SK-N-SH (cell line): Measurements from ENCODE around the gene TLX2. TPM values are rescaled to one million over a fixed set of nuclear protein-coding genes. Genes with fewer than 3 reads are reported as not detected.
"Not testable (repeated sequence)": the region's sequence is repeated elsewhere in the genome, so short reads cannot be mapped to it uniquely, and the experiment has no call there.

Experiments
- CTCF ChIA-PET: fragments of 300-600, 350-600 bp; formaldehyde crosslinking; extraction: SDS; loops from one replicate; lab custom pipeline; 2021; lab: Yijun Ruan, JAX
- POLR2A ChIA-PET: fragments of 350-600 bp; sonication (Branson Sonifier 250); formaldehyde crosslinking; extraction: SDS; loops from one replicate; lab custom pipeline; 2020; ENCODE audit warnings: antibody characterized with exemption, inconsistent platforms; lab: Yijun Ruan, JAX
- DNase-seq: peaks from one replicate; pipeline ENCODE4 v3.0.0; 2012
- H2AFZ ChIP-seq: fragments of 200-600 bp; sonication (generic); 2 replicates; pipeline ENCODE4 v1.8.1; 2016; ENCODE audit warnings: antibody characterized with exemption, mild to moderate bottlenecking, low read depth
- H3F3A ChIP-seq: fragments of 200-600 bp; sonication (generic); replicated peaks from 2 replicates; pipeline ENCODE3; 2016; ENCODE audit warnings: antibody characterized with exemption, mild to moderate bottlenecking; ENCODE audit not compliant: insufficient read depth
- H3K27ac ChIP-seq, 2 experiments: fragments of 200-500 bp in 1 of 2; fragments of 200-600 bp in 1 of 2; sonication (Bioruptor generic) in 1 of 2; sonication (generic), shearing (Covaris generic) in 1 of 2; 2 replicates each; pipeline versions ENCODE4 v1.5.1 to v1.6.1; 2014 to 2016; ENCODE audit warnings: low read depth in 2 of 2, inconsistent platforms in 1 of 2, low read length in 1 of 2, mild to moderate bottlenecking in 1 of 2, mixed read lengths in 1 of 2
- H3K27me3 ChIP-seq: fragments of 200-600 bp; sonication (generic), shearing (Covaris generic); 2 replicates; pipeline ENCODE4 v1.6.1; 2016; ENCODE audit warnings: mixed run types; ENCODE audit not compliant: insufficient read depth
- H3K36me3 ChIP-seq, 2 experiments: fragments of 200-500 bp in 1 of 2; fragments of 200-600 bp in 1 of 2; sonication (Bioruptor generic) in 1 of 2; sonication (generic) in 1 of 2; replicated peaks in 1 of 2; 2 replicates each; pipeline versions ENCODE3 to v1.5.1; 2014 to 2016; ENCODE audit warnings: low read length in 1 of 2, mild to moderate bottlenecking in 1 of 2; ENCODE audit not compliant: insufficient read depth in 2 of 2, control insufficient read depth in 1 of 2
- H3K4me1 ChIP-seq, 2 experiments: fragments of 200-500 bp in 1 of 2; fragments of 200-600 bp in 1 of 2; sonication (Bioruptor generic) in 1 of 2; sonication (generic), shearing (Covaris generic) in 1 of 2; 2 replicates each; pipeline versions ENCODE4 v1.5.1 to v1.6.1; 2014 to 2016; ENCODE audit warnings: low read depth in 1 of 2, low read length in 1 of 2, mixed run types in 1 of 2; ENCODE audit not compliant: insufficient read depth in 2 of 2, control insufficient read depth in 1 of 2
- H3K4me2 ChIP-seq: fragments of 200-600 bp; sonication (generic), shearing (Covaris generic); 2 replicates; pipeline ENCODE4 v1.6.1; 2017; ENCODE audit warnings: mixed run types
- H3K4me3 ChIP-seq, 2 experiments: fragments of 200-500 bp in 1 of 2; fragments of 200-600 bp in 1 of 2; sonication (Bioruptor generic) in 1 of 2; sonication (generic), shearing (Covaris generic) in 1 of 2; 2 replicates each; pipeline versions ENCODE4 v1.5.1 to v1.8.1; 2014 to 2016; ENCODE audit warnings: low read depth in 2 of 2, inconsistent platforms in 1 of 2, low read length in 1 of 2, mild to moderate bottlenecking in 1 of 2, mixed read lengths in 1 of 2, moderate library complexity in 1 of 2
- H3K79me2 ChIP-seq: fragments of 200-600 bp; sonication (generic); 2 replicates; pipeline ENCODE4 v1.8.1; 2017; ENCODE audit warnings: mild to moderate bottlenecking; ENCODE audit not compliant: insufficient read depth
- H3K9ac ChIP-seq: fragments of 200-600 bp; sonication (generic); 2 replicates; pipeline ENCODE4 v1.6.1; 2017; ENCODE audit warnings: mixed run types
- H3K9me2 ChIP-seq: fragments of 200-600 bp; sonication (generic); 2 replicates; pipeline ENCODE4 v1.6.1; 2017; ENCODE audit warnings: mixed run types
- H3K9me3 ChIP-seq: fragments of 200-600 bp; sonication (generic); 2 replicates; pipeline ENCODE4 v1.6.1; 2017; ENCODE audit warnings: mixed run types, mild to moderate bottlenecking, moderate library complexity
- H4K20me1 ChIP-seq: fragments of 200-600 bp; sonication (generic); 2 replicates; pipeline ENCODE4 v1.6.1; 2017; ENCODE audit warnings: mild to moderate bottlenecking, mixed run types; ENCODE audit not compliant: insufficient read depth
- CHD2 ChIP-seq: fragments of 150-350 bp; IDR thresholded peaks from 2 replicates; pipeline ENCODE4 v1.6.1; 2018; ENCODE audit warnings: low read length; ENCODE audit not compliant: partially characterized antibody
- ELF1 ChIP-seq: IDR thresholded peaks from 2 replicates; pipeline ENCODE4 v1.4.0; 2012
- EP300 ChIP-seq, 2 experiments: IDR thresholded peaks; 2 replicates each; pipeline versions ENCODE4 v1.4.0 to v1.6.1; 2012; ENCODE audit warnings: borderline replicate concordance in 1 of 2, low read depth in 1 of 2, low read length in 1 of 2
- FOSL2 ChIP-seq: IDR thresholded peaks from 2 replicates; pipeline ENCODE4 v1.4.0; 2012; ENCODE audit warnings: low read depth, mild to moderate bottlenecking, moderate library complexity, borderline replicate concordance
- FOXM1 ChIP-seq: IDR thresholded peaks from 2 replicates; pipeline ENCODE4 v1.4.0; 2012; ENCODE audit warnings: low read depth, mild to moderate bottlenecking
- GABPA ChIP-seq: IDR thresholded peaks from 2 replicates; pipeline ENCODE4 v1.4.0; 2012; ENCODE audit warnings: low read depth, mild to moderate bottlenecking
- GATA2 ChIP-seq: sonication (generic); formaldehyde crosslinking; IDR thresholded peaks from 2 replicates; pipeline ENCODE4 v1.5.0; 2020; ENCODE audit warnings: mild to moderate bottlenecking, missing genetic modification reagents
- IRF3 ChIP-seq: fragments of 150-350 bp; IDR thresholded peaks from 2 replicates; pipeline ENCODE4 v1.6.1; 2016; ENCODE audit warnings: mild to moderate bottlenecking, low read depth, low read length
- MEF2A ChIP-seq: IDR thresholded peaks from 2 replicates; pipeline ENCODE4 v1.4.0; 2012; ENCODE audit warnings: low read depth, borderline replicate concordance
- MXI1 ChIP-seq: IDR thresholded peaks from 2 replicates; pipeline ENCODE4 v1.6.1; 2012; ENCODE audit warnings: mild to moderate bottlenecking, low read depth, low read length, improper control_type of control experiment
- NFIC ChIP-seq: IDR thresholded peaks from 2 replicates; pipeline ENCODE4 v1.4.0; 2012; ENCODE audit warnings: borderline replicate concordance
- NRF1 ChIP-seq: IDR thresholded peaks from 2 replicates; pipeline ENCODE4 v1.6.1; 2012; ENCODE audit warnings: low read depth, mild to moderate bottlenecking, low read length
- PBX3 ChIP-seq: IDR thresholded peaks from 2 replicates; pipeline ENCODE4; 2012
- POLR2AphosphoS5 ChIP-seq: IDR thresholded peaks from 2 replicates; pipeline ENCODE4 v1.6.1; 2012; ENCODE audit warnings: low read depth, low read length
- RAD21 ChIP-seq: IDR thresholded peaks from 2 replicates; pipeline ENCODE4 v1.6.1; 2012; ENCODE audit warnings: mild to moderate bottlenecking, low read length
- RCOR1 ChIP-seq: fragments of 150-350 bp; IDR thresholded peaks from 2 replicates; pipeline ENCODE4 v1.6.1; 2017; ENCODE audit warnings: antibody characterized with exemption, low read length
- RFX5 ChIP-seq: IDR thresholded peaks from 2 replicates; pipeline ENCODE4 v1.6.1; 2012; ENCODE audit warnings: mild to moderate bottlenecking, improper control_type of control experiment, low read length
- SIN3A ChIP-seq: IDR thresholded peaks from 2 replicates; pipeline ENCODE4 v1.6.1; 2012; ENCODE audit warnings: low read depth, mild to moderate bottlenecking, low read length, moderate library complexity, borderline replicate concordance
- SMC3 ChIP-seq: IDR thresholded peaks from 2 replicates; pipeline ENCODE4 v1.6.1; 2012; ENCODE audit warnings: low read depth, low read length, improper control_type of control experiment
- TAF1 ChIP-seq: IDR thresholded peaks from 2 replicates; pipeline ENCODE4 v1.6.1; 2012; ENCODE audit warnings: low read depth, mild to moderate bottlenecking, low read length, moderate library complexity, borderline replicate concordance
- TCF12 ChIP-seq: IDR thresholded peaks from 2 replicates; pipeline ENCODE4 v1.4.0; 2012
- TEAD4 ChIP-seq: IDR thresholded peaks from 2 replicates; pipeline ENCODE4 v1.4.0; 2012; ENCODE audit warnings: mild to moderate bottlenecking, borderline replicate concordance; ENCODE audit not compliant: insufficient read depth
- YY1 ChIP-seq: IDR thresholded peaks from 2 replicates; pipeline ENCODE4 v1.4.0; 2012; ENCODE audit warnings: low read depth, mild to moderate bottlenecking
- WGBS: methylation state at CpG from one replicate; pipeline ENCODE4 v1.1.6; 2017; ENCODE audit warnings: low lambda C conversion rate; 5-methylcytosine and 5-hydroxymethylcytosine counted together
- polyA plus RNA-seq, 3 experiments: library from polyadenylated mRNA; depleted of rRNA; stranded (reverse); fragments of >200 nt; gene quantifications; 2 replicates each; pipeline ENCODE4 v1.2.3, GENCODE V29; 2012

Gene TLX2
- polyA plus RNA-seq, 1 of the 3 experiments (the other 2 are of a cell fraction): 24.5 TPM

- no peak overlapping the region for H2AFZ ChIP-seq
- no peaks in the 10 kb centered on the region for H4K20me1 ChIP-seq
- no peaks in the 10 kb centered on the region for H3K27me3 ChIP-seq
- H3K9ac ChIP-seq: no peak overlapping the region
- no peak overlapping the region for H3K4me3 ChIP-seq
- CTCF ChIA-PET: interaction anchor here (3.2 kb wide), 1 partner anchor 29 kb away, joined by 15 read pairs; no protein-coding TSS in a partner anchor
- peaks cover 9 to 10% of the 10 kb centered on the region in 2 experiments; a peak in 2 of 4 replicates for H3K4me1 ChIP-seq
- WGBS: 87% methylated on average over 5 of the region's 5 CpGs
- POLR2A ChIA-PET: no interaction called here
- no peaks in the 10 kb centered on the region for H3K9me2 ChIP-seq
- peaks cover 17% of the 10 kb centered on the region for H3K79me2 ChIP-seq
- H3K36me3 ChIP-seq: peaks cover 10 to 17% of the 10 kb centered on the region in 2 experiments
- TF ChIP-seq ELF1 (no peak), NRF1 (no peak), IRF3 (no peak), RCOR1 (no peak), MXI1 (no peak), PBX3 (no peak), TEAD4 (no peak), YY1 (no peak), FOXM1 (no peak), FOSL2 (no peak), POLR2AphosphoS5 (no peak), EP300 (IDR thresholded peaks at IDR 0.05; ENCODE audit: borderline replicate concordance in 1 of 2, low read depth in 1 of 2, low read length in 1 of 2) (no peak), TCF12 (no peak), MEF2A (no peak), TAF1 (no peak), GABPA (no peak), RFX5 (no peak), RAD21 (no peak), SMC3 (no peak)
- TF ChIP-seq, all 33 proteins: peak for 0
- Histone ChIP-seq H3K27ac (no peak overlapping the region), H3F3A (peaks cover 14% of the 10 kb centered on the region), H3K4me2 (no peak overlapping the region), H3K9me3 (no peaks in the 10 kb centered on the region)
- no peak for DNase-seq
Measured at GRCh38 chr2:74559912-74560311, 45.7 kb downstream of the TLX2 start.

DNA sequence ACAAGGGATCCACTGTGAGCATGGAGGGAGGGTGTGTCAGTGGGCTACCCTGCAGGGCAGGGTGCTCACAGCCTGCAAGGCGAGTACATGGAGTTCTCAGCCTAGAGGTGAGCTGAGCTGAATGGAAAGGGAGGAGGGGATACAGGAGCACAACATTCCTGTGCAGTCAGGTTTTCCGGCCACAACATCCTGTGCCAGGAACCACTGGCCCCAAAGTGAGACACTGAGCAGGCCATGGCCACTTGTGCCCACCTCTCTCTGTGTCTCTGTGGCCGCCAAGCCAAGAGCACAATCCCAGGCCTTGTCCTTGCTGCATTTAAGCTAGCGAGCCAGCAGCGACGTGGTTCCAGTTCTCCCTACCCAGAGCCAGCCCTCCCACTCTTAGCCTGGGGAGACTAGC, 46.3 kb downstream of the TLX2 start:
- Histone ChIP-seq H3K4me2 (no peak overlapping the region), H3K79me2 (peaks cover 10% of the 10 kb centered on the region), H3K4me3 (no peak overlapping the region), H3K9ac (no peak overlapping the region), H3K36me3 (peaks cover 10 to 17% of the 10 kb centered on the region in 2 experiments), H3K4me1 (peaks cover 4 to 9% of the 10 kb centered on the region in 2 experiments; a peak in 2 of 4 replicates), H3F3A (peaks cover 14% of the 10 kb centered on the region), H3K9me2 (no peaks in the 10 kb centered on the region), H2AFZ (no peak overlapping the region), H3K27ac (no peak overlapping the region), H3K9me3 (no peaks in the 10 kb centered on the region), H3K27me3 (no peaks in the 10 kb centered on the region), H4K20me1 (no peaks in the 10 kb centered on the region)
- no peak for DNase-seq
- ChIA-PET CTCF (interaction anchor here (3.2 kb wide), 1 partner anchor 28 kb away, joined by 15 read pairs; no protein-coding TSS in a partner anchor), POLR2A (no interaction called here)
- TF ChIP-seq MEF2A: no peak
- TF ChIP-seq IRF3: no peak
- no peak for TF ChIP-seq POLR2AphosphoS5
- TF ChIP-seq SIN3A: no peak
- TF ChIP-seq YY1: no peak
- TF ChIP-seq NFIC: no peak
- TF ChIP-seq GATA2: no peak
- no peak for TF ChIP-seq CHD2
- TF ChIP-seq EP300 (IDR thresholded peaks at IDR 0.05; ENCODE audit: borderline replicate concordance in 1 of 2, low read depth in 1 of 2, low read length in 1 of 2): no peak
- no peak for TF ChIP-seq FOXM1
- TF ChIP-seq FOSL2: no peak
- TF ChIP-seq SMC3: no peak
- 78% methylated on average over 6 of the region's 6 CpGs for WGBS

DNA sequence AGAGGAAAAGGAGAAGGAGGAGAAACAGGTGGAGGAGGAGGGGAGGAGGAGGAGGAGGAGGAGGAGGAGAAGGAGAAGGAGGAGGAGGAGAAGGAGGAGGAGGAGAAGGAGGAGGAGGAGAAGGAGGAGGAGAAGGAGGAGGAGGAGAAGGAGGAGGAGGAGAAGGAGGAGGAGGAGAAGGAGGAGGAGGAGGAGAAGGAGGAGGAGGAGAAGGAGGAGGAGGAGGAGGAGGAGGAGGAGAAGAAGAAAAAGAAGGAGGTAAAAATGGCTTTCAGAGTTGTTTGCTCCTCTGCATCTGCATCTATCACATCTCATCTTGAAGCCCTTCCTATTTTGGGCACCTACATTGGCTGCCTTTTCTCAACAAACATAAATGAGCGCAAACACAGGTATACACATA, 46.8 kb downstream of the TLX2 start:
- H3K36me3 ChIP-seq: peaks cover 10 to 17% of the 10 kb centered on the region in 2 experiments
- H4K20me1 ChIP-seq, DNase-seq, H3K27me3 ChIP-seq, H3K4me1 ChIP-seq, H3K9me2 ChIP-seq, H3K4me3 ChIP-seq, POLR2A ChIA-PET, H3K9ac ChIP-seq, H3K79me2 ChIP-seq, H3K9me3 ChIP-seq, H2AFZ ChIP-seq, H3K27ac ChIP-seq, H3K4me2 ChIP-seq: not testable (repeated sequence)
- 100% methylated on average over 1 of the region's 1 CpG for WGBS
- CTCF ChIA-PET: interaction anchor here (3.2 kb wide), 1 partner anchor 28 kb away, joined by 15 read pairs; no protein-coding TSS in a partner anchor
- H3F3A ChIP-seq: peaks cover 18% of the 10 kb centered on the region
